Measurements from ENCODE around the gene PHTF1.

GRCh38 chr1:113677250-113678158 lies 81.8 kb downstream of the PHTF1 start:
- TF ChIP-seq POLR2A (IDR thresholded peaks at IDR 0.05): no peak
- TF ChIP-seq CTCF (IDR thresholded peaks at IDR 0.05): peak; percentile 35 to 56 (median 51)
